Liver (tissue), 9 donors: ENCODE results near the gene AKAP10. TPM values are rescaled to one million over a fixed set of nuclear protein-coding genes. Genes with fewer than 3 reads are reported as not detected.
A peak's percentile ranks its signal among the peaks of the same experiment; 100 is the strongest.

Experiments used
- DNase-seq: peaks from one replicate; pipeline ENCODE4 v3.0.0-alpha.2; 2017; ENCODE audit warnings: low spot score
- H3K27ac ChIP-seq, 2 donors: one replicate each; pipeline ENCODE4 v1.7.0; 2013; ENCODE audit warnings: inconsistent platforms in 2 of 2, low read length in 2 of 2, control low read depth in 1 of 2, low read depth in 1 of 2, mild to moderate bottlenecking in 1 of 2
- H3K27me3 ChIP-seq, 4 donors: one replicate each; pipeline versions ENCODE4 v1.6.1 to v1.7.0; 2013; ENCODE audit warnings: low read length in 3 of 4, inconsistent platforms in 1 of 4, mild to moderate bottlenecking in 1 of 4, moderate library complexity in 1 of 4; ENCODE audit not compliant: control insufficient read depth in 4 of 4, insufficient read depth in 4 of 4
- H3K36me3 ChIP-seq, 4 donors: one replicate each; pipeline versions ENCODE4 v1.6.1 to v1.7.0; 2013; ENCODE audit warnings: low read length in 3 of 4, mild to moderate bottlenecking in 3 of 4, low read depth in 1 of 4, moderate library complexity in 1 of 4; ENCODE audit not compliant: control insufficient read depth in 4 of 4, insufficient read depth in 3 of 4
- H3K4me1 ChIP-seq, 4 donors: one replicate each; pipeline versions ENCODE4 v1.6.1 to v1.7.0; 2013; ENCODE audit warnings: low read length in 3 of 4, mild to moderate bottlenecking in 3 of 4, moderate library complexity in 1 of 4; ENCODE audit not compliant: control insufficient read depth in 4 of 4, insufficient read depth in 4 of 4
- H3K4me3 ChIP-seq, 3 donors: one replicate each; pipeline versions ENCODE4 v1.6.1 to v1.7.0; 2013; ENCODE audit warnings: low read length in 3 of 3, control low read depth in 1 of 3, low read depth in 1 of 3, mild to moderate bottlenecking in 1 of 3
- H3K9ac ChIP-seq, 2 donors: one replicate each; pipeline ENCODE4 v1.7.0; 2013; ENCODE audit warnings: low read length in 2 of 2, mild to moderate bottlenecking in 2 of 2, moderate library complexity in 2 of 2, control low read depth in 1 of 2, low read depth in 1 of 2
- H3K9me3 ChIP-seq, 4 donors: one replicate each; pipeline versions ENCODE4 v1.6.1 to v1.7.0; 2013; ENCODE audit warnings: low read length in 3 of 4; ENCODE audit not compliant: control insufficient read depth in 4 of 4
- EGR1 ChIP-seq, 2 donors: IDR thresholded peaks; 2 replicates each; pipeline ENCODE4 v1.6.1; 2016 to 2018; ENCODE audit warnings: antibody characterized with exemption in 2 of 2, low read depth in 2 of 2
- FOXA1 ChIP-seq: IDR thresholded peaks from 2 replicates; pipeline ENCODE4 v1.6.1; 2016; ENCODE audit warnings: antibody characterized with exemption
- FOXA2 ChIP-seq: IDR thresholded peaks from 2 replicates; pipeline ENCODE4 v1.6.1; 2016; ENCODE audit warnings: antibody characterized with exemption
- HNF4G ChIP-seq: IDR thresholded peaks from 2 replicates; pipeline ENCODE4 v1.6.1; 2016; ENCODE audit warnings: antibody characterized with exemption
- JUND ChIP-seq, 2 donors: IDR thresholded peaks; 2 replicates each; pipeline ENCODE4 v1.6.1; 2016; ENCODE audit warnings: antibody characterized with exemption in 2 of 2
- NR2F2 ChIP-seq: IDR thresholded peaks from 2 replicates; pipeline ENCODE4 v1.6.1; 2016; ENCODE audit warnings: antibody characterized with exemption
- RAD21 ChIP-seq, 2 donors: IDR thresholded peaks; 2 replicates each; pipeline ENCODE4 v1.6.1; 2016; ENCODE audit warnings: antibody characterized with exemption in 2 of 2, mild to moderate bottlenecking in 2 of 2
- RXRA ChIP-seq, 2 donors: IDR thresholded peaks; 2 replicates each; pipeline ENCODE4 v1.6.1; 2017 to 2018; ENCODE audit warnings: antibody characterized with exemption in 2 of 2, mild to moderate bottlenecking in 1 of 2
- SP1 ChIP-seq: IDR thresholded peaks from 2 replicates; pipeline ENCODE4 v1.6.1; 2018; ENCODE audit warnings: antibody characterized with exemption, mild to moderate bottlenecking
- TAF1 ChIP-seq: conservative IDR thresholded peaks from 2 replicates; pipeline ENCODE4 v1.6.1; 2016; ENCODE audit warnings: antibody characterized with exemption, mild to moderate bottlenecking
- YY1 ChIP-seq: IDR thresholded peaks from 2 replicates; pipeline ENCODE4 v1.6.1; 2016; ENCODE audit warnings: antibody characterized with exemption, mild to moderate bottlenecking
- WGBS: extraction: QIAGEN DNeasy Blood & Tissue Kit; methylation state at CpG from one replicate; pipeline ENCODE4 v1.1.7; 2013; 5-methylcytosine and 5-hydroxymethylcytosine counted together
- polyA plus RNA-seq, 2 donors: library from polyadenylated mRNA; stranded (reverse) in 1 of 2; unstranded in 1 of 2; fragments of 200-250 nt in 1 of 2; fragments of >200 nt in 1 of 2; fragmentation: Nextera tagmentation in 1 of 2; extraction: Ambion mirVana in 1 of 2; gene quantifications; one replicate each; pipeline versions ENCODE4 v1.2.1 to v1.2.3, GENCODE V29; 2013 to 2015
- total RNA-seq, 2 donors: library from RNA; depleted of rRNA; stranded (reverse); fragments of >200 nt; gene quantifications; one replicate each; pipeline ENCODE4 v1.2.3, GENCODE V29; 2014
- TF ChIP-seq, protein P1 (sequence below): fragments of 150-350 bp; IDR thresholded peaks from 2 replicates; pipeline ENCODE4 v1.5.1; 2017; ENCODE audit warnings: improper control_type of control experiment, low read depth, low read length; ENCODE audit not compliant: missing input control
- TF ChIP-seq, protein P2 (sequence below): IDR thresholded peaks from 2 replicates; pipeline ENCODE4 v1.6.1; 2016; ENCODE audit warnings: antibody characterized with exemption
- TF ChIP-seq, protein P3 (sequence below): IDR thresholded peaks from 2 replicates; pipeline ENCODE4 v1.6.1; 2016; ENCODE audit warnings: antibody characterized with exemption
- TF ChIP-seq, protein P4 (sequence below): IDR thresholded peaks from 2 replicates; pipeline ENCODE4 v1.6.1; 2016; ENCODE audit warnings: antibody characterized with exemption
- TF ChIP-seq, protein P5 (sequence below): IDR thresholded peaks from 2 replicates; pipeline ENCODE4 v1.6.1; 2016; ENCODE audit warnings: antibody characterized with exemption, mild to moderate bottlenecking
- donor health status: healthy.
- donor health status: healthy.
- donor health status: healthy.
- donor health status: healthy.
- donor health status: healthy.

AKAP10 gene
- total and polyA plus RNA-seq, 4 donors = 4.2 to 16.3 (median 10.1) TPM

DNA sequence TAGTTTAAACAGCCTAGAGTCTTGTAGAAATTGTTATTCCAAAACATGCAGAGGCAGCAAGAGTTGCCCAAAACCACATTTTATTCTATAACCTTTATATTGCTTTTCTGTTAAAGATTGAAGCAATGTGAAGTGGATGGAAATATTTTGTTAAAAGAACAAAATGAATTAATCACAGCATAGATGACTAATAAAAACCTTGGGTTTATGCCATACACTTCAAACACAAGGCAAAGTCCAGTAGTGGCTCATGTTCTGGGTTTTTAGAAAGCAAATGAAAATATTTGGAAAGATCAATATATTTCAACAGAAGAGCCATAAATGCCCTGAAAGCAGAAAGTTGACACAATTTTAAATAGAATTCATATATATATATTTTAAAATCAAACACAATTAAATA lies 73.2 kb downstream of the AKAP10 start (continued):
- TF ChIP-seq, protein P1, sequence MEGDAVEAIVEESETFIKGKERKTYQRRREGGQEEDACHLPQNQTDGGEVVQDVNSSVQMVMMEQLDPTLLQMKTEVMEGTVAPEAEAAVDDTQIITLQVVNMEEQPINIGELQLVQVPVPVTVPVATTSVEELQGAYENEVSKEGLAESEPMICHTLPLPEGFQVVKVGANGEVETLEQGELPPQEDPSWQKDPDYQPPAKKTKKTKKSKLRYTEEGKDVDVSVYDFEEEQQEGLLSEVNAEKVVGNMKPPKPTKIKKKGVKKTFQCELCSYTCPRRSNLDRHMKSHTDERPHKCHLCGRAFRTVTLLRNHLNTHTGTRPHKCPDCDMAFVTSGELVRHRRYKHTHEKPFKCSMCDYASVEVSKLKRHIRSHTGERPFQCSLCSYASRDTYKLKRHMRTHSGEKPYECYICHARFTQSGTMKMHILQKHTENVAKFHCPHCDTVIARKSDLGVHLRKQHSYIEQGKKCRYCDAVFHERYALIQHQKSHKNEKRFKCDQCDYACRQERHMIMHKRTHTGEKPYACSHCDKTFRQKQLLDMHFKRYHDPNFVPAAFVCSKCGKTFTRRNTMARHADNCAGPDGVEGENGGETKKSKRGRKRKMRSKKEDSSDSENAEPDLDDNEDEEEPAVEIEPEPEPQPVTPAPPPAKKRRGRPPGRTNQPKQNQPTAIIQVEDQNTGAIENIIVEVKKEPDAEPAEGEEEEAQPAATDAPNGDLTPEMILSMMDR = no peak
- peak; percentile 54 for TF ChIP-seq SP1
- TF ChIP-seq NR2F2 = no peak
- no peak for TF ChIP-seq TAF1
- peak; percentile 85 to 87 for TF ChIP-seq JUND (IDR thresholded peaks at IDR 0.05)
- peak; percentile 23 to 53 for TF ChIP-seq RXRA (IDR thresholded peaks at IDR 0.05)

DNA sequence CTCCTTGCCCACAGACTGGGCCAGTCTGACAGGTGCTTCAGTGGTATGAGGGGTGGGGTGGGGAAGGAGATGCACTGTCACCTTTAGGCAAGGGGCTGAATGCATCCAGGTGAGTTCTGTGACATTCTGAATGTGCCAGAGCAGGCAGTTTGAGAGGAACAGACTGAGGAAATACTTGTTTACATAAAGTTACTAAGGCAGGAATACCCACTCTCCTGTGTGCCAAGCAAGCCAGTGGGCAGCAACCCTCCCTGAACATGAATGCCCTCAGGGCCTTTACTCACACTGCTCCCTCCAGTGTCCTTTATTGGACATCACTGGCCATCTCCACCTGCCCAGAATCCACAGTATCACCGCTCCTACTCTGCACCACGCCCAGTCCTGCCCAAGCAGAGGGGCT lies 76.8 kb downstream of the AKAP10 start:
- Histone ChIP-seq H3K27me3 (no peaks in the 10 kb centered on the region), H3K4me3 (no peak overlapping the region), H3K9me3 (no peaks in the 10 kb centered on the region), H3K4me1 (peaks cover 9 to 32% (median 26%) of the 10 kb centered on the region in 4 donors), H3K27ac (no peak overlapping the region), H3K36me3 (peaks cover 0 to 8% (median 5%) of the 10 kb centered on the region in 4 donors), H3K9ac (no peak overlapping the region)
- no peak for DNase-seq
- 96% methylated on average over 2 of the region's 2 CpGs for WGBS
- no peak for TF ChIP-seq RAD21 (IDR thresholded peaks at IDR 0.05)
- TF ChIP-seq HNF4G = no peak
- no peak for TF ChIP-seq SP1
- no peak for TF ChIP-seq EGR1 (IDR thresholded peaks at IDR 0.05; ENCODE audit: low read depth in 2 of 2)
- TF ChIP-seq, protein P1 = no peak
- TF ChIP-seq RXRA (IDR thresholded peaks at IDR 0.05) = no peak
- TF ChIP-seq NR2F2 = no peak
- TF ChIP-seq, protein P2, sequence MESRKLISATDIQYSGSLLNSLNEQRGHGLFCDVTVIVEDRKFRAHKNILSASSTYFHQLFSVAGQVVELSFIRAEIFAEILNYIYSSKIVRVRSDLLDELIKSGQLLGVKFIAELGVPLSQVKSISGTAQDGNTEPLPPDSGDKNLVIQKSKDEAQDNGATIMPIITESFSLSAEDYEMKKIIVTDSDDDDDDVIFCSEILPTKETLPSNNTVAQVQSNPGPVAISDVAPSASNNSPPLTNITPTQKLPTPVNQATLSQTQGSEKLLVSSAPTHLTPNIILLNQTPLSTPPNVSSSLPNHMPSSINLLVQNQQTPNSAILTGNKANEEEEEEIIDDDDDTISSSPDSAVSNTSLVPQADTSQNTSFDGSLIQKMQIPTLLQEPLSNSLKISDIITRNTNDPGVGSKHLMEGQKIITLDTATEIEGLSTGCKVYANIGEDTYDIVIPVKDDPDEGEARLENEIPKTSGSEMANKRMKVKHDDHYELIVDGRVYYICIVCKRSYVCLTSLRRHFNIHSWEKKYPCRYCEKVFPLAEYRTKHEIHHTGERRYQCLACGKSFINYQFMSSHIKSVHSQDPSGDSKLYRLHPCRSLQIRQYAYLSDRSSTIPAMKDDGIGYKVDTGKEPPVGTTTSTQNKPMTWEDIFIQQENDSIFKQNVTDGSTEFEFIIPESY = no peak
- TF ChIP-seq, protein P3, sequence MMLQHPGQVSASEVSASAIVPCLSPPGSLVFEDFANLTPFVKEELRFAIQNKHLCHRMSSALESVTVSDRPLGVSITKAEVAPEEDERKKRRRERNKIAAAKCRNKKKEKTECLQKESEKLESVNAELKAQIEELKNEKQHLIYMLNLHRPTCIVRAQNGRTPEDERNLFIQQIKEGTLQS = no peak
- TF ChIP-seq FOXA2 = no peak
- no peak for TF ChIP-seq JUND (IDR thresholded peaks at IDR 0.05)
- TF ChIP-seq, protein P4, sequence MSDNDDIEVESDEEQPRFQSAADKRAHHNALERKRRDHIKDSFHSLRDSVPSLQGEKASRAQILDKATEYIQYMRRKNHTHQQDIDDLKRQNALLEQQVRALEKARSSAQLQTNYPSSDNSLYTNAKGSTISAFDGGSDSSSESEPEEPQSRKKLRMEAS = no peak
- no peak for TF ChIP-seq YY1

DNA sequence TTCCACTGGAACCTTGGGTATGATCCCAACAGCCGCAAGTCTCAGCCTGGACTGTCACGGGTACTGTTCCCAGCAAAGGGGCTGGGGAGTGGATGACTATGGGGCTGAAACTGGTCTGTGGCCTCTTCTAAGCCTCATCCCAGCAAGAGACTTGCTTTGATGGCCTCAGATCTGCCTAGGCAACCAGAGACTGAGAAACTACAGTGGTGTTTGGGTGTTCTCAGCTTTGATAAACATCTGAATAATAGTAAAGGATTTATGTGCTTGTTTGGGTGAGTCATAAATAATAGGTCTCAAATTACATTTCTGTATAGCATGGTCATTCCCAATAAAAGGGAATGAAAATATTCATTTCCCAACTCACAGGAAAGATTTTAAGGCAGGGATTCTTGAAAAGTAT lies 79.7 kb downstream of the AKAP10 start:
- H3K9me3 ChIP-seq = no peaks in the 10 kb centered on the region
- H3K27ac ChIP-seq = no peak overlapping the region
- no peak for DNase-seq
- H3K4me1 ChIP-seq = peaks cover 1 to 9% (median 6%) of the 10 kb centered on the region in 4 donors
- peaks cover 0 to 3% (median 0%) of the 10 kb centered on the region in 4 donors for H3K36me3 ChIP-seq
- TF ChIP-seq RAD21 (IDR thresholded peaks at IDR 0.05) (no peak), YY1 (no peak), TAF1 (no peak), FOXA2 (no peak), EGR1 (IDR thresholded peaks at IDR 0.05; ENCODE audit: low read depth in 2 of 2) (no peak), FOXA1 (no peak), SP1 (no peak), HNF4G (no peak), NR2F2 (no peak)
- TF ChIP-seq, protein P5, sequence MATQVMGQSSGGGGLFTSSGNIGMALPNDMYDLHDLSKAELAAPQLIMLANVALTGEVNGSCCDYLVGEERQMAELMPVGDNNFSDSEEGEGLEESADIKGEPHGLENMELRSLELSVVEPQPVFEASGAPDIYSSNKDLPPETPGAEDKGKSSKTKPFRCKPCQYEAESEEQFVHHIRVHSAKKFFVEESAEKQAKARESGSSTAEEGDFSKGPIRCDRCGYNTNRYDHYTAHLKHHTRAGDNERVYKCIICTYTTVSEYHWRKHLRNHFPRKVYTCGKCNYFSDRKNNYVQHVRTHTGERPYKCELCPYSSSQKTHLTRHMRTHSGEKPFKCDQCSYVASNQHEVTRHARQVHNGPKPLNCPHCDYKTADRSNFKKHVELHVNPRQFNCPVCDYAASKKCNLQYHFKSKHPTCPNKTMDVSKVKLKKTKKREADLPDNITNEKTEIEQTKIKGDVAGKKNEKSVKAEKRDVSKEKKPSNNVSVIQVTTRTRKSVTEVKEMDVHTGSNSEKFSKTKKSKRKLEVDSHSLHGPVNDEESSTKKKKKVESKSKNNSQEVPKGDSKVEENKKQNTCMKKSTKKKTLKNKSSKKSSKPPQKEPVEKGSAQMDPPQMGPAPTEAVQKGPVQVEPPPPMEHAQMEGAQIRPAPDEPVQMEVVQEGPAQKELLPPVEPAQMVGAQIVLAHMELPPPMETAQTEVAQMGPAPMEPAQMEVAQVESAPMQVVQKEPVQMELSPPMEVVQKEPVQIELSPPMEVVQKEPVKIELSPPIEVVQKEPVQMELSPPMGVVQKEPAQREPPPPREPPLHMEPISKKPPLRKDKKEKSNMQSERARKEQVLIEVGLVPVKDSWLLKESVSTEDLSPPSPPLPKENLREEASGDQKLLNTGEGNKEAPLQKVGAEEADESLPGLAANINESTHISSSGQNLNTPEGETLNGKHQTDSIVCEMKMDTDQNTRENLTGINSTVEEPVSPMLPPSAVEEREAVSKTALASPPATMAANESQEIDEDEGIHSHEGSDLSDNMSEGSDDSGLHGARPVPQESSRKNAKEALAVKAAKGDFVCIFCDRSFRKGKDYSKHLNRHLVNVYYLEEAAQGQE = no peak
- TF ChIP-seq, protein P2 = no peak
- TF ChIP-seq, protein P4 = no peak
- no peaks in the 10 kb centered on the region for H3K27me3 ChIP-seq
- no peak overlapping the region for H3K4me3 ChIP-seq
- H3K9ac ChIP-seq = no peak overlapping the region
- 96% methylated on average over 2 of the region's 2 CpGs for WGBS
